Smooth muscle cell (in vitro differentiated cells): ENCODE measurements around the gene SRRM3. TPM values are rescaled to one million over a fixed set of nuclear protein-coding genes. Genes with fewer than 3 reads are reported as not detected.

Experiments
- DNase-seq: peaks from one replicate; lab custom pipeline; 2025; ENCODE audit not compliant: unreplicated experiment; lab: John Stamatoyannopoulos, UW
- H2AFZ ChIP-seq: fragments of 200-600 bp; sonication (generic); 2 replicates; pipeline ENCODE4 v1.6.0; 2016; ENCODE audit warnings: antibody characterized with exemption, low read depth, mild to moderate bottlenecking
- H3F3A ChIP-seq: fragments of 200-600 bp; sonication (generic); 2 replicates; pipeline ENCODE4 v1.6.0; 2017; ENCODE audit warnings: antibody characterized with exemption, low read depth
- H3K27ac ChIP-seq: fragments of 200-600 bp; sonication (generic); 2 replicates; pipeline ENCODE4 v1.5.1; 2016; ENCODE audit warnings: low read depth, mild to moderate bottlenecking
- H3K27me3 ChIP-seq: fragments of 200-600 bp; sonication (generic); 2 replicates; pipeline ENCODE4 v1.6.1; 2016; ENCODE audit warnings: low read depth, mild to moderate bottlenecking
- H3K36me3 ChIP-seq: fragments of 200-600 bp; sonication (generic); 2 replicates; pipeline ENCODE4 v1.5.1; 2016; ENCODE audit warnings: low read depth
- H3K4me1 ChIP-seq: fragments of 200-600 bp; sonication (generic); 2 replicates; pipeline ENCODE4 v1.5.1; 2016; ENCODE audit warnings: low read depth
- H3K4me2 ChIP-seq: fragments of 200-600 bp; sonication (generic); 2 replicates; pipeline ENCODE4 v1.6.0; 2016; ENCODE audit warnings: mild to moderate bottlenecking
- H3K4me3 ChIP-seq: fragments of 200-600 bp; sonication (generic); 2 replicates; pipeline ENCODE4 v1.5.1; 2016; ENCODE audit warnings: mild to moderate bottlenecking
- H3K79me2 ChIP-seq: fragments of 200-600 bp; sonication (generic); 2 replicates; pipeline ENCODE4 v1.6.0; 2016; ENCODE audit warnings: low read depth, mild to moderate bottlenecking
- H3K9ac ChIP-seq: fragments of 200-600 bp; sonication (generic); 2 replicates; pipeline ENCODE4 v1.6.0; 2016; ENCODE audit warnings: low read depth
- H3K9me3 ChIP-seq: fragments of 200-600 bp; sonication (generic); replicated peaks from 2 replicates; pipeline ENCODE4 v1.5.1; 2016; ENCODE audit warnings: low read depth
- H4K20me1 ChIP-seq: fragments of 200-600 bp; sonication (generic); 2 replicates; pipeline ENCODE4 v1.6.0; 2016; ENCODE audit warnings: low read depth
- CTCF ChIP-seq: fragments of 200-600 bp; sonication (generic); IDR thresholded peaks from 2 replicates; pipeline ENCODE4 v1.5.1; 2017; ENCODE audit warnings: borderline replicate concordance, mild to moderate bottlenecking, antibody characterized with exemption; ENCODE audit not compliant: insufficient read depth, poor library complexity, severe bottlenecking
- WGBS: methylation state at CpG from one replicate; pipeline ENCODE4 v1.1.7; 2016; ENCODE audit warnings: low lambda C conversion rate; 5-methylcytosine and 5-hydroxymethylcytosine counted together
- polyA plus RNA-seq: library from polyadenylated mRNA; unstranded; fragments of >200 nt; fragmentation: Nextera tagmentation; extraction: Ambion mirVana; gene quantifications from 2 replicates; pipeline ENCODE4 v1.2.1, GENCODE V29; 2016
- total RNA-seq: library from RNA; depleted of rRNA; stranded (reverse); fragments of >200 nt; gene quantifications from 2 replicates; pipeline ENCODE4 v1.2.3, GENCODE V29; 2014

SRRM3 gene
- total and polyA plus RNA-seq, 2 experiments from 2014 or later: 3.6 to 10.9 TPM

DNA sequence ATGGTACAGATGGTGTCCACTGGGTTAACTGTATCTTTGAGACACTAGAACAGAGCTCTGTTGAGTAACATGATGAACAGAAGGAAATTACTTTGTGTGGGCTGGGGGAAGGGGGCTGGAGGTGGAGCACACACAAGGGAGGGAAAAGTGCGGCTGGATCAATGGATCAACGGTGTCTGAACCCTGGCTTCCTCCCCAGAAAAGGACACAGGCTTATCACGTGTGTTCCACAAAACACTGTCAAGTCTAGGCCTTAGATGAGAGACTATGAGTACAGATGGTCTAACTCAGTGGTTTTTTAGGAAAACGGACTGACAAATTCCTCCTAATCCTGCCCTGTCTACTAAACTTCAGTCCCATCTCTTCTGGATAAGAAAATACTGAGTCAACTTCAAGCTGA, 128.6 kb downstream of the SRRM3 start:
- no peak for DNase-seq
- Histone ChIP-seq H3K4me2 (no peak overlapping the region), H2AFZ (no peak overlapping the region), H3K27ac (peak overlapping the region; percentile 37), H3F3A (peaks cover 12% of the 10 kb centered on the region), H3K79me2 (peaks cover 100% of the 10 kb centered on the region), H3K4me3 (no peak overlapping the region), H4K20me1 (peaks cover 100% of the 10 kb centered on the region), H3K4me1 (peaks cover 5% of the 10 kb centered on the region), H3K9me3 (no peaks in the 10 kb centered on the region), H3K9ac (no peak overlapping the region), H3K27me3 (no peaks in the 10 kb centered on the region), H3K36me3 (peaks cover 13% of the 10 kb centered on the region)
- TF ChIP-seq CTCF: no peak
- WGBS: 36% methylated on average over 4 of the region's 4 CpGs

DNA sequence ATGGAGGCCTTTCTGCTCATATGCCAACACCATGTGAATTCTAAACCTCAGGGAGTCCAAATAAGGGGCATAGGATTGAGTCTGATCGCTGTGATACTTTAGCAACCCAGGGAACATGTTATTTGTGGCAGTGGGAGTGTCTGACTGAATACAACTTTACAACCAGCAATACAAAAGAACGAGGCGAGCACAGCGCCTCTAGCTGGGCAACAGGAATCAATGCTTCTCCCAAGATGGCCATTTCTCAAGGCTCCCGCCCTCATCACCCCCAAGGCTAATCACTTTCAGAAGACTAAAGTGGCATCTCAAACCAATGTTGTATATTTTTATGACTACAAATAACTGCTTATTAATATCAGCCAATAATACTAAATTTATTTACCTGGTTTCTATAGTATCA, 129.0 kb downstream of the SRRM3 start:
- H3K27me3 ChIP-seq: no peaks in the 10 kb centered on the region
- H4K20me1 ChIP-seq: peaks cover 100% of the 10 kb centered on the region
- peak overlapping the region; percentile 37 for H3K27ac ChIP-seq
- peaks cover 100% of the 10 kb centered on the region for H3K79me2 ChIP-seq
- WGBS: 61% methylated on average over 5 of the region's 5 CpGs
- no peak for DNase-seq
- H3K4me3 ChIP-seq: no peak overlapping the region
- no peaks in the 10 kb centered on the region for H3K9me3 ChIP-seq
- no peak overlapping the region for H3K4me2 ChIP-seq
- peaks cover 12% of the 10 kb centered on the region for H3F3A ChIP-seq
- H2AFZ ChIP-seq: no peak overlapping the region
- no peak overlapping the region for H3K9ac ChIP-seq
- H3K4me1 ChIP-seq: peaks cover 5% of the 10 kb centered on the region
- no peak for TF ChIP-seq CTCF
- H3K36me3 ChIP-seq: peaks cover 13% of the 10 kb centered on the region

DNA sequence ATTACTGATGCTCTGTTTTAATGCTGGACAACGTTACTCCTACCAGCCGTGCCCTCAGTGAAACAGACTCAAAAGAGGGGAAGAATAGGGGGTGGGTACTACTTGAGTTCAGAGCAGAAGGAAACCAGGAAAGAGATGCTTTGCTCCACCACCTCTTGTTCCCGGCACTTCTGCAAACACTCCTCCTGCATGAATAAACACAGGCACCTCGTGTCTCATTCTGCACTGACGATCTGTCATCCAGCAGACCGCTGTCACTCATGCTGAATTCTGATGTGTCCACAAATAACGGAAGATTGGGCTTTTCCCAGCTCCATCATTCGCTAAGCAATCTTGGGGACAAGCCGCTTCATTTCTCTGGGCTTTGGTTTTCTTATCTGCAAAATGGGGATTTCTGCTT, 130.4 kb downstream of the SRRM3 start:
- TF ChIP-seq CTCF: no peak

DNA sequence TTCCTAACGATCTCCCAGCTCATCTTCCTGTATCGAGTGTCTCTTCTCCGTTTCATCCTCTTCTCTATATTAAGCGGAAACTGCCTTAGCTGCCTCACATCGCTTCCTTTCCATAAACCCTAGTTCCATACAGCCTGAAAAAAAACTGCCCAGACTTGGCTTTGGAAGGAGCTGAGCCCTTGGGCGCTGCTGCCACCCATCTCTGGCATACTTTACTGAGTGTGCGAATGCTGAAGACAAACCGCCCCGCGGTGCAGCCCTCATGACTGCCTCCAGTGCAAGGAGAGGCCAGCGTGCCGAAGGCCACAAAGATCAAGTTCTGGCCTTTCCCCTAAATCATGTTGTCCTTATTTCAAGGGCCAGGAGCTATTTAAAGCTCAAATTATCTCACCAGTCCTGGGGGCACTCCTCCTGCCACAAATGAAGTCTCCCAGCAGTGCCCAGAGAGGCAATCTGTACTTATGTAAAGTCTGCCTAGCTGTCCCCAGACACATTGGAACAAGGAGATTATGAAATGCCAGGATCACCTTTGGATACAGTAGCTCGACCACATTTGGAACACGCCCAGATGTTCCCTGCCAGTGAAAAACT, 131.9 kb downstream of the SRRM3 start:
- H3K4me1 ChIP-seq: no peaks in the 10 kb centered on the region
- peaks cover 100% of the 10 kb centered on the region for H3K79me2 ChIP-seq
- peaks cover 9% of the 10 kb centered on the region for H3F3A ChIP-seq
- no peaks in the 10 kb centered on the region for H3K9me3 ChIP-seq
- 85% methylated on average over 14 of the region's 14 CpGs for WGBS
- no peak overlapping the region for H3K9ac ChIP-seq
- no peaks in the 10 kb centered on the region for H3K27me3 ChIP-seq
- peak overlapping the region; percentile 23 for H3K27ac ChIP-seq
- no peak overlapping the region for H3K4me2 ChIP-seq
- no peak overlapping the region for H2AFZ ChIP-seq
- H3K4me3 ChIP-seq: no peak overlapping the region
- no peak for TF ChIP-seq CTCF
- peaks cover 4% of the 10 kb centered on the region for H3K36me3 ChIP-seq
- DNase-seq: no peak
- H4K20me1 ChIP-seq: peaks cover 100% of the 10 kb centered on the region

More for the DNA sequence above, 130.4 kb downstream of the SRRM3 start:
- Histone ChIP-seq H3K27ac (no peak overlapping the region), H3K4me1 (peaks cover 2% of the 10 kb centered on the region), H3K27me3 (no peaks in the 10 kb centered on the region), H3K9me3 (no peaks in the 10 kb centered on the region), H3K36me3 (peaks cover 13% of the 10 kb centered on the region), H3K79me2 (peaks cover 100% of the 10 kb centered on the region), H2AFZ (no peak overlapping the region), H4K20me1 (peaks cover 100% of the 10 kb centered on the region), H3K9ac (no peak overlapping the region), H3F3A (peaks cover 12% of the 10 kb centered on the region), H3K4me3 (no peak overlapping the region), H3K4me2 (no peak overlapping the region)
- 92% methylated on average over 9 of the region's 9 CpGs for WGBS
- DNase-seq: no peak
